K562 (cell line): ENCODE results near the gene NAIF1. TPM values are rescaled to one million over a fixed set of nuclear protein-coding genes. Genes with fewer than 3 reads are reported as not detected.

Experiments used
- C11orf30 ChIP-seq: fragments of 450-650 bp; IDR thresholded peaks from 2 replicates; pipeline ENCODE4 v1.6.1; 2016; ENCODE audit warnings: low read depth, mild to moderate bottlenecking
- CAMTA2 ChIP-seq: fragments of 250-450 bp; sonication (Bioruptor Pico); conservative IDR thresholded peaks from 2 replicates; pipeline ENCODE4 v1.5.1; 2022
- CBX2 ChIP-seq: fragments of 200-600 bp; sonication (generic); IDR thresholded peaks from one replicate; pipeline ENCODE4 v1.6.1; 2012; ENCODE audit warnings: mild to moderate bottlenecking, low read length, inconsistent platforms; ENCODE audit not compliant: insufficient read depth, poor library complexity, severe bottlenecking
- CEBPG ChIP-seq, 3 experiments: fragments of 200-800 bp in 1 of 3; sonication (Bioruptor generic) in 1 of 3; sonication (generic) in 1 of 3; formaldehyde crosslinking in 1 of 3; IDR thresholded peaks in 2 of 3; conservative IDR thresholded peaks in 1 of 3; 2 replicates each; pipeline versions ENCODE4 v1.6.1 to v1.8.0; 2016 to 2022; ENCODE audit warnings: missing compliant biosample characterization in 2 of 3, missing genetic modification characterization in 2 of 3, mild to moderate bottlenecking in 1 of 3, missing genetic modification reagents in 1 of 3
- DPF2 ChIP-seq: fragments of 450-650 bp; IDR thresholded peaks from 2 replicates; pipeline ENCODE4 v1.6.1; 2016
- ELF1 ChIP-seq: fragments of 200-800 bp; sonication (Bioruptor generic); IDR thresholded peaks from 2 replicates; pipeline ENCODE4 v1.6.1; 2016; ENCODE audit warnings: missing genetic modification characterization, missing compliant biosample characterization
- ETV1 ChIP-seq: fragments of 450-650 bp; conservative IDR thresholded peaks from 2 replicates; pipeline ENCODE4 v1.6.1; 2016; ENCODE audit warnings: missing genetic modification characterization, control low read depth, low read depth, missing compliant biosample characterization
- GMEB1 ChIP-seq: fragments of 250-450 bp; sonication (Bioruptor Pico); IDR thresholded peaks from 2 replicates; pipeline ENCODE4 v1.4.0; 2020; ENCODE audit warnings: mild to moderate bottlenecking
- HCFC1 ChIP-seq: IDR thresholded peaks from 2 replicates; pipeline ENCODE4 v1.6.1; 2012; ENCODE audit warnings: low read depth, low read length, improper control_type of control experiment
- ILF3 ChIP-seq: fragments of 450-650 bp; IDR thresholded peaks from 2 replicates; pipeline ENCODE4 v1.6.1; 2018; ENCODE audit warnings: antibody characterized with exemption, mild to moderate bottlenecking, moderate library complexity, borderline replicate concordance
- KDM2B ChIP-seq: fragments of 250-450 bp; sonication (Bioruptor Pico); IDR thresholded peaks from 2 replicates; pipeline ENCODE4 v1.8.0; 2021; ENCODE audit warnings: mild to moderate bottlenecking, moderate library complexity
- LEF1 ChIP-seq: fragments of 450-650 bp; IDR thresholded peaks from 2 replicates; pipeline ENCODE4 v1.6.1; 2016; ENCODE audit warnings: mild to moderate bottlenecking
- MBD2 ChIP-seq: sonication (generic); IDR thresholded peaks from 2 replicates; pipeline ENCODE4 v1.6.1; 2016; ENCODE audit warnings: low read depth, borderline replicate concordance
- MYNN ChIP-seq, 2 experiments: sonication (generic); formaldehyde crosslinking in 1 of 2; IDR thresholded peaks; 2 replicates each; pipeline versions ENCODE4 v1.5.0 to v1.6.1; 2016 to 2020; ENCODE audit warnings: antibody characterized with exemption in 1 of 2, missing genetic modification reagents in 1 of 2
- NR4A1 ChIP-seq, 2 experiments: fragments of 250-450 bp in 1 of 2; fragments of 450-650 bp in 1 of 2; sonication (Bioruptor Pico) in 1 of 2; IDR thresholded peaks; 2 replicates each; pipeline versions ENCODE4 v1.4.0 to v1.6.1; 2016 to 2020; ENCODE audit warnings: mild to moderate bottlenecking in 2 of 2, missing compliant biosample characterization in 1 of 2, missing genetic modification characterization in 1 of 2, moderate library complexity in 1 of 2
- PCBP2 ChIP-seq: fragments of 200-400 bp; formaldehyde crosslinking; IDR thresholded peaks from 2 replicates; pipeline ENCODE4 v1.6.1; 2018; ENCODE audit warnings: low read length, low read depth, mild to moderate bottlenecking, moderate library complexity; ENCODE audit not compliant: poor library complexity, severe bottlenecking
- RBM14 ChIP-seq: fragments of 200-400 bp; formaldehyde crosslinking; IDR thresholded peaks from 2 replicates; pipeline ENCODE4 v1.6.1; 2018; ENCODE audit warnings: low read depth, mild to moderate bottlenecking, low read length, moderate library complexity, borderline replicate concordance; ENCODE audit not compliant: insufficient read depth
- SMARCA5 ChIP-seq: fragments of 450-650 bp; IDR thresholded peaks from 2 replicates; pipeline ENCODE4 v1.6.1; 2016
- SMC3 ChIP-seq: conservative IDR thresholded peaks from 2 replicates; pipeline ENCODE4 v1.6.1; 2011; ENCODE audit warnings: low read depth, low read length, improper control_type of control experiment; ENCODE audit not compliant: insufficient read depth
- SP1 ChIP-seq: sonication (generic); formaldehyde crosslinking; IDR thresholded peaks from 2 replicates; pipeline ENCODE4 v1.8.1; 2022; ENCODE audit warnings: mild to moderate bottlenecking, missing genetic modification reagents
- TBP ChIP-seq: optimal IDR thresholded peaks from 2 replicates; pipeline ENCODE3; 2011; ENCODE audit warnings: low read depth, low read length, improper control_type of control experiment
- THAP7 ChIP-seq: fragments of 250-450 bp; sonication (Bioruptor Pico); IDR thresholded peaks from 2 replicates; pipeline ENCODE4 v1.5.0; 2021
- ZFP30 ChIP-seq: fragments of 250-450 bp; sonication (Bioruptor Pico); IDR thresholded peaks from 2 replicates; pipeline ENCODE4 v1.8.0; 2022; ENCODE audit warnings: moderate library complexity, mild to moderate bottlenecking, inconsistent platforms, borderline replicate concordance
- ZNF212 ChIP-seq: fragments of 450-650 bp; formaldehyde crosslinking; IDR thresholded peaks from 2 replicates; pipeline ENCODE4 v1.4.0; 2020; ENCODE audit warnings: mild to moderate bottlenecking
- ZNF444 ChIP-seq: fragments of 250-450 bp; sonication (Bioruptor Pico); IDR thresholded peaks from 2 replicates; pipeline ENCODE4 v1.4.0; 2020; ENCODE audit warnings: mild to moderate bottlenecking, moderate library complexity
- ZNF589 ChIP-seq: fragments of 200-800 bp; sonication (Bioruptor generic); IDR thresholded peaks from 2 replicates; pipeline ENCODE4 v1.6.1; 2016; ENCODE audit warnings: low read depth, missing genetic modification characterization, missing compliant biosample characterization
- ZNF780A ChIP-seq: fragments of 250-450 bp; sonication (Bioruptor Pico); IDR thresholded peaks from 2 replicates; pipeline ENCODE4 v1.5.0; 2021; ENCODE audit warnings: mild to moderate bottlenecking
- polyA plus RNA-seq, 8 experiments: library from polyadenylated mRNA; depleted of rRNA in 4 of 8; stranded (reverse) in 5 of 8; unstranded in 3 of 8; fragments of >200 nt; fragmentation: Nextera tagmentation in 2 of 8; fragmentation: Illumina TruSeq in 1 of 8; extraction: Ambion mirVana in 2 of 8; extraction: Trizol in 1 of 8; gene quantifications; 2 replicates each; pipeline versions ENCODE4 v1.2.1 to v1.2.3, GENCODE V29; 2011 to 2014; ENCODE audit warnings: inconsistent platforms in 1 of 8, missing spikeins in 1 of 8
- total RNA-seq, 7 experiments: library from RNA; depleted of rRNA in 6 of 7; stranded (reverse); fragments of >200 nt in 6 of 7; fragmentation: Illumina TruSeq in 2 of 7; extraction: Trizol in 2 of 7; gene quantifications; 2 replicates each; pipeline versions ENCODE4 v1.2.1 to v1.2.3, GENCODE V29; 2011 to 2021; ENCODE audit warnings: low replicate concordance in 1 of 7

The NAIF1 gene
- total and polyA plus RNA-seq, 9 of the 15 experiments (the other 6 are each of a cell fraction or from before 2014, with no cell fraction given), result 4.8 to 26.6 (median 17.2) TPM

- peak; percentile 31; the same call in 1 of the 2 replicates for TF ChIP-seq MYNN (IDR thresholded peaks at IDR 0.05)
- no peak for TF ChIP-seq MYNN (CRISPR knock-in tag; IDR thresholded peaks at IDR 0.05)
- TF ChIP-seq SMARCA5, result no peak
- TF ChIP-seq MBD2, result 0 out of 2 replicates have a peak, but pooled peaks have one; percentile 54
- TF ChIP-seq DPF2, result peak; percentile 98
- peak; percentile 53 for TF ChIP-seq TBP
- no peak for TF ChIP-seq SMC3
- no peak; the same call in 1 of the 2 replicates for TF ChIP-seq ZNF589 (CRISPR knock-in tag)
- no peak for TF ChIP-seq HCFC1
- TF ChIP-seq GMEB1 (CRISPR knock-in tag), result no peak; the same call in 1 of the 2 replicates
- TF ChIP-seq CEBPG (CRISPR knock-in tag; IDR thresholded peaks at IDR 0.05), result peak; percentile 53
- TF ChIP-seq CEBPG (tag; conservative IDR thresholded peaks at IDR 0.05 in 1 of 2, IDR thresholded peaks at IDR 0.05 in 1 of 2), result peak; percentile 37 to 56; a peak in 3 of 4 replicates
- TF ChIP-seq CAMTA2 (CRISPR knock-in tag), result no peak
- TF ChIP-seq ILF3, result no peak
- TF ChIP-seq ZNF444 (CRISPR knock-in tag), result no peak
- TF ChIP-seq KDM2B (CRISPR knock-in tag), result no peak
- no peak for TF ChIP-seq NR4A1 (CRISPR knock-in tag; IDR thresholded peaks at IDR 0.05)
- TF ChIP-seq NR4A1 (tag; IDR thresholded peaks at IDR 0.05), result no peak; the same call in 1 of the 2 replicates
- no peak for TF ChIP-seq ZNF212 (CRISPR knock-in tag)
- TF ChIP-seq LEF1, result peak; percentile 77
- TF ChIP-seq RBM14, result no peak
- no peak for TF ChIP-seq PCBP2
- peak; percentile 74 for TF ChIP-seq ETV1 (tag)
- TF ChIP-seq ZFP30 (CRISPR knock-in tag), result no peak
- TF ChIP-seq THAP7, result no peak
- peak; percentile 75 for TF ChIP-seq ELF1 (tag)
- no peak for TF ChIP-seq CBX2
- TF ChIP-seq ZNF780A (CRISPR knock-in tag), result no peak
- no peak for TF ChIP-seq C11orf30
- TF ChIP-seq SP1 (CRISPR knock-in tag), result peak; percentile 44; the same call in 1 of the 2 replicates
These were observed 11.6 kb upstream of the NAIF1 start (continued) for GRCh38 chr9:128078504-128079434.
